SK-N-SH (cell line): Measurements from ENCODE around the gene POLD2. TPM values are rescaled to one million over a fixed set of nuclear protein-coding genes. Genes with fewer than 3 reads are reported as not detected.
"Not testable (repeated sequence)": the region's sequence is repeated elsewhere in the genome, so short reads cannot be mapped to it uniquely, and the experiment has no call there.

ENCODE experiments used
- CTCF ChIA-PET: fragments of 300-600, 350-600 bp; formaldehyde crosslinking; extraction: SDS; loops from one replicate; lab custom pipeline; 2021; lab: Yijun Ruan, JAX
- POLR2A ChIA-PET: fragments of 350-600 bp; sonication (Branson Sonifier 250); formaldehyde crosslinking; extraction: SDS; loops from one replicate; lab custom pipeline; 2020; ENCODE audit warnings: antibody characterized with exemption, inconsistent platforms; lab: Yijun Ruan, JAX
- DNase-seq: peaks from one replicate; pipeline ENCODE4 v3.0.0; 2012
- H2AFZ ChIP-seq: fragments of 200-600 bp; sonication (generic); 2 replicates; pipeline ENCODE4 v1.8.1; 2016; ENCODE audit warnings: antibody characterized with exemption, mild to moderate bottlenecking, low read depth
- H3F3A ChIP-seq: fragments of 200-600 bp; sonication (generic); replicated peaks from 2 replicates; pipeline ENCODE3; 2016; ENCODE audit warnings: antibody characterized with exemption, mild to moderate bottlenecking; ENCODE audit not compliant: insufficient read depth
- H3K27ac ChIP-seq, 2 experiments: fragments of 200-500 bp in 1 of 2; fragments of 200-600 bp in 1 of 2; sonication (Bioruptor generic) in 1 of 2; sonication (generic), shearing (Covaris generic) in 1 of 2; 2 replicates each; pipeline versions ENCODE4 v1.5.1 to v1.6.1; 2014 to 2016; ENCODE audit warnings: low read depth in 2 of 2, inconsistent platforms in 1 of 2, low read length in 1 of 2, mild to moderate bottlenecking in 1 of 2, mixed read lengths in 1 of 2
- H3K27me3 ChIP-seq: fragments of 200-600 bp; sonication (generic), shearing (Covaris generic); 2 replicates; pipeline ENCODE4 v1.6.1; 2016; ENCODE audit warnings: mixed run types; ENCODE audit not compliant: insufficient read depth
- H3K36me3 ChIP-seq, 2 experiments: fragments of 200-500 bp in 1 of 2; fragments of 200-600 bp in 1 of 2; sonication (Bioruptor generic) in 1 of 2; sonication (generic) in 1 of 2; replicated peaks in 1 of 2; 2 replicates each; pipeline versions ENCODE3 to v1.5.1; 2014 to 2016; ENCODE audit warnings: low read length in 1 of 2, mild to moderate bottlenecking in 1 of 2; ENCODE audit not compliant: insufficient read depth in 2 of 2, control insufficient read depth in 1 of 2
- H3K4me1 ChIP-seq, 2 experiments: fragments of 200-500 bp in 1 of 2; fragments of 200-600 bp in 1 of 2; sonication (Bioruptor generic) in 1 of 2; sonication (generic), shearing (Covaris generic) in 1 of 2; 2 replicates each; pipeline versions ENCODE4 v1.5.1 to v1.6.1; 2014 to 2016; ENCODE audit warnings: low read depth in 1 of 2, low read length in 1 of 2, mixed run types in 1 of 2; ENCODE audit not compliant: insufficient read depth in 2 of 2, control insufficient read depth in 1 of 2
- H3K4me2 ChIP-seq: fragments of 200-600 bp; sonication (generic), shearing (Covaris generic); 2 replicates; pipeline ENCODE4 v1.6.1; 2017; ENCODE audit warnings: mixed run types
- H3K4me3 ChIP-seq, 2 experiments: fragments of 200-500 bp in 1 of 2; fragments of 200-600 bp in 1 of 2; sonication (Bioruptor generic) in 1 of 2; sonication (generic), shearing (Covaris generic) in 1 of 2; 2 replicates each; pipeline versions ENCODE4 v1.5.1 to v1.8.1; 2014 to 2016; ENCODE audit warnings: low read depth in 2 of 2, inconsistent platforms in 1 of 2, low read length in 1 of 2, mild to moderate bottlenecking in 1 of 2, mixed read lengths in 1 of 2, moderate library complexity in 1 of 2
- H3K79me2 ChIP-seq: fragments of 200-600 bp; sonication (generic); 2 replicates; pipeline ENCODE4 v1.8.1; 2017; ENCODE audit warnings: mild to moderate bottlenecking; ENCODE audit not compliant: insufficient read depth
- H3K9ac ChIP-seq: fragments of 200-600 bp; sonication (generic); 2 replicates; pipeline ENCODE4 v1.6.1; 2017; ENCODE audit warnings: mixed run types
- H3K9me2 ChIP-seq: fragments of 200-600 bp; sonication (generic); 2 replicates; pipeline ENCODE4 v1.6.1; 2017; ENCODE audit warnings: mixed run types
- H3K9me3 ChIP-seq: fragments of 200-600 bp; sonication (generic); 2 replicates; pipeline ENCODE4 v1.6.1; 2017; ENCODE audit warnings: mixed run types, mild to moderate bottlenecking, moderate library complexity
- H4K20me1 ChIP-seq: fragments of 200-600 bp; sonication (generic); 2 replicates; pipeline ENCODE4 v1.6.1; 2017; ENCODE audit warnings: mild to moderate bottlenecking, mixed run types; ENCODE audit not compliant: insufficient read depth
- EP300 ChIP-seq, 2 experiments: IDR thresholded peaks; 2 replicates each; pipeline versions ENCODE4 v1.4.0 to v1.6.1; 2012; ENCODE audit warnings: borderline replicate concordance in 1 of 2, low read depth in 1 of 2, low read length in 1 of 2
- FOSL2 ChIP-seq: IDR thresholded peaks from 2 replicates; pipeline ENCODE4 v1.4.0; 2012; ENCODE audit warnings: low read depth, mild to moderate bottlenecking, moderate library complexity, borderline replicate concordance
- FOXM1 ChIP-seq: IDR thresholded peaks from 2 replicates; pipeline ENCODE4 v1.4.0; 2012; ENCODE audit warnings: low read depth, mild to moderate bottlenecking
- IRF3 ChIP-seq: fragments of 150-350 bp; IDR thresholded peaks from 2 replicates; pipeline ENCODE4 v1.6.1; 2016; ENCODE audit warnings: mild to moderate bottlenecking, low read depth, low read length
- PBX3 ChIP-seq: IDR thresholded peaks from 2 replicates; pipeline ENCODE4; 2012
- RCOR1 ChIP-seq: fragments of 150-350 bp; IDR thresholded peaks from 2 replicates; pipeline ENCODE4 v1.6.1; 2017; ENCODE audit warnings: antibody characterized with exemption, low read length
- RXRA ChIP-seq: IDR thresholded peaks from 2 replicates; pipeline ENCODE4 v1.4.0; 2012; ENCODE audit warnings: low read depth, mild to moderate bottlenecking, borderline replicate concordance
- SIN3A ChIP-seq: IDR thresholded peaks from 2 replicates; pipeline ENCODE4 v1.6.1; 2012; ENCODE audit warnings: low read depth, mild to moderate bottlenecking, low read length, moderate library complexity, borderline replicate concordance
- USF2 ChIP-seq: fragments of 150-350 bp; IDR thresholded peaks from 2 replicates; pipeline ENCODE4 v1.6.1; 2017; ENCODE audit warnings: antibody characterized with exemption, low read length, low read depth, borderline replicate concordance
- WGBS: methylation state at CpG from one replicate; pipeline ENCODE4 v1.1.6; 2017; ENCODE audit warnings: low lambda C conversion rate; 5-methylcytosine and 5-hydroxymethylcytosine counted together
- polyA plus RNA-seq, 3 experiments: library from polyadenylated mRNA; depleted of rRNA; stranded (reverse); fragments of >200 nt; gene quantifications; 2 replicates each; pipeline ENCODE4 v1.2.3, GENCODE V29; 2012

Gene POLD2
- polyA plus RNA-seq, 1 of the 3 experiments (the other 2 are of a cell fraction), result 194 TPM

- H3K9me2 ChIP-seq, H3K4me1 ChIP-seq, H3K27ac ChIP-seq, H2AFZ ChIP-seq, H4K20me1 ChIP-seq, DNase-seq, H3K27me3 ChIP-seq, H3K9me3 ChIP-seq, POLR2A ChIA-PET, H3K36me3 ChIP-seq, H3K4me2 ChIP-seq, H3K9ac ChIP-seq, H3K79me2 ChIP-seq, H3K4me3 ChIP-seq, H3F3A ChIP-seq: not testable (repeated sequence)
- CTCF ChIA-PET, result interaction anchor here (0.9 to 2.3 kb wide), 5 partner anchors 9 to 99 kb away, joined by 3 to 7 read pairs (median 3); no protein-coding TSS in a partner anchor
- WGBS, result 74% methylated on average over 9 of the region's 9 CpGs
Observed at GRCh38 chr7:44171901-44172300, 48.6 kb upstream of the POLD2 start.

GRCh38 chr7:44167920-44168319 is 44.6 kb upstream of the POLD2 start:
- CTCF ChIA-PET, result interaction anchor here (0.7 kb wide), 1 partner anchor 33 kb away, joined by 4 read pairs; no protein-coding TSS in a partner anchor

More at GRCh38 chr7:44167920-44168319, 44.6 kb upstream of the POLD2 start:
- H3K9me3 ChIP-seq, result no peaks in the 10 kb centered on the region
- no peaks in the 10 kb centered on the region for H4K20me1 ChIP-seq
- peaks cover 0 to 5% of the 10 kb centered on the region in 2 experiments; a peak in 3 of 4 replicates for H3K4me1 ChIP-seq
- TF ChIP-seq EP300 (IDR thresholded peaks at IDR 0.05; ENCODE audit: borderline replicate concordance in 1 of 2, low read depth in 1 of 2, low read length in 1 of 2), result no peak
- TF ChIP-seq USF2, result no peak
- no peak for TF ChIP-seq SIN3A
- no peak for TF ChIP-seq PBX3
- TF ChIP-seq RXRA, result no peak
- TF ChIP-seq IRF3, result no peak
- no peak for TF ChIP-seq FOXM1
- no peak for TF ChIP-seq RCOR1
- TF ChIP-seq FOSL2, result no peak
- H3K4me3 ChIP-seq, result no peak overlapping the region
- peaks cover 5% of the 10 kb centered on the region; the same call in 1 of the 2 replicates for H3K27me3 ChIP-seq
- no peaks in the 10 kb centered on the region for H3K79me2 ChIP-seq
- no peaks in the 10 kb centered on the region for H3K36me3 ChIP-seq
- no peak overlapping the region for H3K4me2 ChIP-seq
- H3K9ac ChIP-seq, result no peak overlapping the region
- no peak overlapping the region for H2AFZ ChIP-seq
- no peak for DNase-seq
- POLR2A ChIA-PET, result no interaction called here
- H3K27ac ChIP-seq, result no peak overlapping the region
- no peaks in the 10 kb centered on the region for H3K9me2 ChIP-seq
- H3F3A ChIP-seq, result peaks cover 3% of the 10 kb centered on the region
